ENCODE measurements around the gene RAD23A.
A peak's percentile ranks its signal among the peaks of the same experiment; 100 is the strongest.

The RAD23A gene

GRCh38 chr19:12985049-12985776 is 39.6 kb downstream of the RAD23A start:
- peak; percentile 81 for DNase-seq

GRCh38 chr19:12986726-12987125 is 41.1 kb downstream of the RAD23A start:
- no peak for DNase-seq

DNA sequence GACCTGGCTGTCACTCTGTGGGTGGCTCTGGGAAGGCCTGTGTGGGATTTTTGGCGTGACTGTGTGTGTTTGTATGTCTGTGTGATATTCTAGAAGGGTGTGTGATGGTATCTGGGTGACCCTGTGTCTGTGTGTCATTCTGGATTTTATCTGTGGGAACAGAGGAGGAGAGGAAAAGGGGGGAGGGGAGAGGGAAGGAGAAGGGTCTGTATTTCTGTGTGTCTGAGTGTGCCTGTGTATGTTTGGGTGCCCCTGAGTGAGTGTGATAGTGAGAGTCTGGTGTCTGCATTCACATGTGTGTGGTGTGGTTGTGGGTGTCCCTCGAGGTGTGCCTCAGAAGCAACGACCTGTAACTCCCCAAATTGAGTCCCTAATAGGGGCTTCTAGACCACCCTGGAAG is 41.5 kb downstream of the RAD23A start:
- no peak for DNase-seq

DNA sequence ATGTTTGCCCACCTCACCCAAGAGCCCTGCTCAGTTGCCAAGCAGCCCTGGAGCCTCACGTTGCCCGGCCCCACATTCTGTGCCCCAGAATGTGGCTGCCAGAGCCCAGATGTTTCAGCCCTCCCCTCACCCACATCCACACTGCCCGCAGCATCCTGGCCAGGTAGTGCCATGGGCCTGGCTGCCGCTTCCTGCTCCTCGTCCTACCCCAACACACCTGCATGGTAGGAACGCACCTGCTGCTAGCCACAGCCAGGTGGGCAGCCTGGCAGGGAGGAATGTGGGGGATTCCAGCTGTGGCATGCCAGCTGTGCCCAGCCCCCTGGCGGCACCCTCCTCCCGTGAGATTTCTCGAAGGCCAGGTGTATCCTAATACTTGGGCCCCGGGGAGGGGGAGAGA is 42.1 kb downstream of the RAD23A start:
- DNase-seq: no peak

GRCh38 chr19:12990431-12990830 is 44.8 kb downstream of the RAD23A start:
- DNase-seq: no peak

DNA sequence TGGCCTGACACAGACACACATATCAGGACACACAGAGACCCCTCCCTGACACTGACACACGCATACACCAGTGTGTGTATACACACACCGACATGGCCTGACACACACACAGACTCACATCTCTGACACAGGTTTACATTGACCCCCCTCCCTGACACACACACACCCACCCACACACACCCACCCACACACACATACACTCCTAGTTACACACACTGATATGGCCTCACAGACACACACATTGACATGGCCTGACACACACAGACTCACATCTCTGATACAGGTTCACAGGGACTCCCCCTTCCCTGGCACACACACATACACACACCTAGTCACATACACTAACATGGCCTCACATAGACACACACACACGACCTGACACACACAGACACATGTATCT is 45.2 kb downstream of the RAD23A start:
- no peak for DNase-seq

- no peak for DNase-seq
Measured at GRCh38 chr19:12991296-12991695, 45.6 kb downstream of the RAD23A start.

GRCh38 chr19:12992729-12993128 is 47.1 kb downstream of the RAD23A start:
- DNase-seq: no peak

GRCh38 chr19:12993562-12993961 is 47.9 kb downstream of the RAD23A start:
- DNase-seq: no peak

- DNase-seq: peak; percentile 84
Measured at GRCh38 chr19:12994701-12995595, 49.3 kb downstream of the RAD23A start, which contains the start of gene NFIX. Gene NFIX, plus strand, starts transcription at chr19:12995475. Its CDS starts 363 bp downstream, at chr19:12995838.

GRCh38 chr19:12995596-12996405 is 50.1 kb downstream of the RAD23A start:
- no peak for DNase-seq

DNA sequence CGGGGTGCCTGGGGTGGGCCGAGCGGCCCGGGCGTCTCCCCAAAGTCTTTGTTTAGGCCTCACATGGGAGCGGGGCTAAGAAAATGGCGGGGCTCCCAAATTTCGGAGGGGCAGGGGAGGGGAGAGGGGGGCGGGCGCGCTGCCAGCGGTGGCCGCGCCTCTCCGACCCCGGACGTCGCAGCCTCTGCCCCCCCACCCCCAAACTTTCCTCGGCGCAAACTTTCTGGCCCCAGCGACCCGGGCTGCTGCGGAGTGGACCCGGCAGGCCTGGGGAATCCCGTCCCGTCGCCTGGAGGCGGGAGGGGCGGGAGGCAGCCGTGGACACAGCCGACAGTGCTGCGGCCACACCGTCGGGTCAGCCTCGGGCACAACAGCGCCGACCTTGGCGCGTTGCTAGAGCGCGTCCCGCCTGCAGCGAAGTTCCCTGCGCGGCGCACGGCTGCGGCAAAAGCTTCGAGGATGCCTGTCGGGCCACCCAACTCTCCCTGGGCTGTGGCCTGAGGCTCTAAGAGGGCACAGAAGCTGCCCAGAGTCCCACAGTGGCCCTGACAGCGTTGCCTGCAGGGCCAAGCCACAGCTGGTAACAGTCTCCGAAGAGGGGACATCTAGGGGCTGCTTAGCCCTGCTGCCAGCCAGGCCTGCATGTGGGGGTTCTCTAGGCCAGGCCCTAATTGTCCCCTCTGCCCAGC is 50.9 kb downstream of the RAD23A start:
- DNase-seq: no peak

DNA sequence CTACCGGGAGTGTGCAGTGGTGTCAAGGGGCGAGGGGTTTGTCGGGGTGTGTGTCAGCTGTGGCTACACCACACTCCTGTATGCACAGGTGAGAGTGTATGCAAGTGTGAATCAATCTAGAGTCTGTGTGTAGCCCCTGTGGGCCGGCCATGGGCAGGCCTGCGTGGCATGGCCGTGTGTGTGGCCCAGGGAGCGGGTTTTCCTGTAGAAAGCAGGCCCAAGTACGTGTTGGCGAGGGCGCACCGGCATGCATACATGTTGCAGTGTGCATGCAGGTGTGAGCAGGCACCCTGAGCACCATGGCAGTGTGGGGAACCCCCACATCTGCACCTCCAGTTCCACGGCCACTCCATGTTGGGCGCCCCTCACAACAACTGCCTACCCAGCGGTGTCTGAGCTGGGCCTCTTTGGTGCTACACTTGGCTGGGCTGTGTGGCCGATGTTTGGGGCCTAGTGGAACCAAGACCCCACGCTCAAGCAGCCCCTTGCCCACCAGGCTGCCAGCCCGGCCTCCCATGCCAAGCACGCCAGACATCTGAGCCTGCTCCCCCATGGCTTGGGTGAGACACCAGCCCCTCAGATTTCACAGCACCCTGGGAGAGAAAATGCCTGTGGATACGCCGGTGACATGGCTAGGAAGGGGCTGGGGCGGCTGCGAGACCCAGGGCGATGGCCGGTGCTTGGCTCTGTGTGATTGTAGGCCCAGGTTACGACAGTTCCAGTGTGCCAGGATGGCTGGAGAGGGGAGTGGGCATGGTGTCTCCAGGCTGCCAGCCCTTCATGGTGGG is 51.7 kb downstream of the RAD23A start:
- DNase-seq: peak; percentile 45

- peak; percentile 86 for DNase-seq
Measured at GRCh38 chr19:12997967-12998940, 52.6 kb downstream of the RAD23A start.

DNA sequence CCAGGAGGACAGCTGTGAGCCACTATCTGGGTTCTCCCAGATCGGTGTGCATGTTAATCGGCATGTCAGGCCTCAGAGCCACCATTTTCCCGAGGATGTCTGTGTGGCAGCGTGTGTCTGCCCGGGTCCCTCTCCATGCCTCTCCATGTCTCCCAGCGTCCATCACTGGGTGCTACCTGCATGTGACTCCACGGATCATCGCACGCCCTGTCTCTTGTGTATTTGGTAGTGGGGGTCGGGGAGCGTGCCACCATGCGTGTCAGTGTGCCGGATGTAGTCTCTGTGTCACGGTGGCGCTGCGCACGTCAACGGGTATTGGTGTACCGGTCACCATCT is 55.5 kb downstream of the RAD23A start:
- no peak for DNase-seq

- DNase-seq: no peak
Measured at GRCh38 chr19:13001502-13002165, 56.0 kb downstream of the RAD23A start.

DNA sequence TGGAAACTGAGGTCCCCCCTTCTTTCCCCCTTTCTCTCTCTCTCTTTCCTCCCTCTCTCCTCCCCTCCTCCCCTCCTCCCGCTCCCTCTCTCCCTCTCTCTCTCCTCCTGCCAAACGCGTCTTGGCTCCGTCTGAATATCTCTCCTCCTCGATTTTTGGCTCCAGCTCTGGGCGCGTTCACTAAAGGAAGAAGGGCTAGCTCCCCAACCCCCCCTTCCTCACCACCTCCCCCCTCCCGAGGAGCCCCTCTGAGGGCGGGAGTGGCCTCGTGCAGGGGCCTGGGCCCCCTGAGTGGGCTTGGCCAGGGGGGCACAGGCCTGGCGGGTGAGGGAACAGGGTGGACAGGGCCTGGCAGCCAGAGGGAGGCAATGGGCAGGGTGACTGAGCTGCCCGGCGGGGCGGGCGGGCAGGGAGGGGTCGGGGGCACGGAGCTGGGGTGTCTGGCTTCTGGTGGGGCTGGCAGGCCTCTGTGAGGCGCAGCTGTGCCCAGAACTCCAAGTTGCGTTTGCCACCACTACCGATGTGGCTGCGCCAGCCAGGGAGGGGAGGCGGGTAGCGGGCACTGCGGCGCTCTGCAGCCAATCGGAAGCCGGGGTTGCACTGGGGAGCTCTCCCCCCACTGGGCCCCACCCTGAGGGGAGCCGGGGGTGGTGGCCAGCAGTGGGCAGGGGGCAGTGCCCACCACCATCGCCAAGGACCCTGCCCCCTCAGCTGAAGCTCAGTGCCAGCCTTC is 56.7 kb downstream of the RAD23A start:
- peak; percentile 93 for DNase-seq

DNA sequence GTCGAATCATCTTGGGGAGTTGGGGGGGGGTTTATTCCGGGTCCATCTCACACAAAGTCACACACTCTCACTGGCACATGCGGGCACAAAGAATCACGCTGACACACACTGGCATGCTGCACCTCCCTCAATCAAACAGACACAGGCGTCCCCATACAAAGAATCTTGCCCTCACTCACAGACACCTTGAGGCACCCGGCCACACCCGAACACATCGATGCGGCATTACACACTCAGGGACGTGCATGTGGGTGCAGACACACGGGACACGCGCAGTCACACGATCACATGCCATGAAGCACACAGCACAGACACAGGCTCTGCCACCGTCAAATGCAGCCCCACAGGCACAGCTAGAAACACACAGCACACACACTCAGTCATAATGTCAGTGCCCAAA is 57.4 kb downstream of the RAD23A start:
- no peak for DNase-seq

All from left hindlimb (tissue), 1 donor.